Fibroblast of skin of left biceps (primary cell): Measurements from ENCODE around the gene P2RY2.

ENCODE experiments used
- DNase-seq, 2 experiments: peaks; one replicate each; pipeline ENCODE4 v3.0.0-alpha.2; 2013; ENCODE audit warnings: low read depth in 2 of 2

Gene P2RY2

GRCh38 chr11:73205661-73206343 is 12.3 kb upstream of the P2RY2 start:
- no peak for DNase-seq

- no peak for DNase-seq
These were observed 11.3 kb upstream of the P2RY2 start for GRCh38 chr11:73206801-73207200.

GRCh38 chr11:73209892-73210291 is 8.2 kb upstream of the P2RY2 start:
- no peak for DNase-seq

- DNase-seq, result no peak
These were observed 7.0 kb upstream of the P2RY2 start for GRCh38 chr11:73210916-73211667.

- no peak for DNase-seq
These were observed 4.6 kb upstream of the P2RY2 start for GRCh38 chr11:73213196-73214143.

GRCh38 chr11:73215191-73216134 is 2.6 kb upstream of the P2RY2 start:
- no peak for DNase-seq

GRCh38 chr11:73216465-73216864 is 1.6 kb upstream of the P2RY2 start:
- DNase-seq, result no peak

- no peak for DNase-seq
These were observed 811 bp upstream of the P2RY2 start for GRCh38 chr11:73217131-73217809.

- DNase-seq, result no peak
These were observed 323 bp upstream of the P2RY2 start for GRCh38 chr11:73217810-73218105.

GRCh38 chr11:73218830-73219215 is 742 bp downstream of the P2RY2 start:
- no peak for DNase-seq

GRCh38 chr11:73219396-73220285 is 1.6 kb downstream of the P2RY2 start:
- no peak for DNase-seq

- DNase-seq, result no peak
These were observed 3.4 kb downstream of the P2RY2 start for GRCh38 chr11:73221451-73221850.

- DNase-seq, result no peak
These were observed 3.9 kb downstream of the P2RY2 start for GRCh38 chr11:73221996-73222395.

- DNase-seq, result no peak
These were observed 6.1 kb downstream of the P2RY2 start for GRCh38 chr11:73223998-73224730.

- no peak for DNase-seq
These were observed 7.1 kb downstream of the P2RY2 start for GRCh38 chr11:73225001-73225686.

- no peak for DNase-seq
These were observed 7.8 kb downstream of the P2RY2 start for GRCh38 chr11:73225851-73226250.

GRCh38 chr11:73226297-73227006 is 8.4 kb downstream of the P2RY2 start:
- no peak for DNase-seq
